Retinal pigment epithelial cell (primary cell): ENCODE results near the gene CALCA.
A peak's percentile ranks its signal among the peaks of the same experiment; 100 is the strongest.

ENCODE experiments used
- DNase-seq: peaks from one replicate; pipeline ENCODE4 v3.0.0-alpha.2; 2010; ENCODE audit warnings: low read depth
- H3K4me3 ChIP-seq: 2 replicates; pipeline ENCODE4 v1.5.1; 2011; ENCODE audit warnings: mild to moderate bottlenecking, low read length, control low read depth, moderate library complexity
- CTCF ChIP-seq: conservative IDR thresholded peaks from 2 replicates; pipeline ENCODE4 v1.5.1; 2011; ENCODE audit warnings: low read depth, low read length, control low read depth, inconsistent platforms

The CALCA gene

GRCh38 chr11:14980854-14981253, 8.7 kb upstream of the CALCA start:
- TF ChIP-seq CTCF, result no peak
- DNase-seq, result peak; percentile 92
- no peak overlapping the region for H3K4me3 ChIP-seq

- no peak overlapping the region for H3K4me3 ChIP-seq
- DNase-seq, result no peak
- TF ChIP-seq CTCF, result no peak
Measured at GRCh38 chr11:14977101-14977880, 5.1 kb upstream of the CALCA start.

- H3K4me3 ChIP-seq, result no peak overlapping the region
- no peak for TF ChIP-seq CTCF
- DNase-seq, result no peak
Measured at GRCh38 chr11:14975252-14975587, 3.1 kb upstream of the CALCA start.

GRCh38 chr11:14974515-14975251, 2.5 kb upstream of the CALCA start:
- H3K4me3 ChIP-seq, result peak overlapping the region; percentile 10
- DNase-seq, result no peak
- TF ChIP-seq CTCF, result peak; percentile 87

- DNase-seq, result no peak
- H3K4me3 ChIP-seq, result peak overlapping the region; percentile 10
- no peak for TF ChIP-seq CTCF
Measured at GRCh38 chr11:14973621-14974514, 1.7 kb upstream of the CALCA start.

GRCh38 chr11:14972581-14973495, 687 bp upstream of the CALCA start:
- no peak for DNase-seq
- H3K4me3 ChIP-seq, result no peak overlapping the region
- no peak for TF ChIP-seq CTCF
